ENCODE data around the gene GNG3. TPM values are rescaled to one million over a fixed set of nuclear protein-coding genes. Genes with fewer than 3 reads are reported as not detected.
"Not testable (repeated sequence)": the region's sequence is repeated elsewhere in the genome, so short reads cannot be mapped to it uniquely, and the experiment has no call there.

The GNG3 gene
- total and polyA plus RNA-seq, 2 of the 8 experiments (the other 6 are each of a cell fraction or from before 2014, with no cell fraction given) = 4.9 to 12.1 TPM

- peaks cover 10 to 39% of the 10 kb centered on the region in 2 experiments for H3K79me2 ChIP-seq (ENCODE audit: control insufficient read depth in 1 of 2, insufficient read depth in 2 of 2, low read length in 2 of 2)
- DNase-seq (ENCODE audit: low read depth in 1 of 2, low spot score in 2 of 2) = not testable (repeated sequence)
Measured at GRCh38 chr11:62749931-62750330, 42.5 kb downstream of the GNG3 start.

More at GRCh38 chr11:62749931-62750330, 42.5 kb downstream of the GNG3 start:
- not testable (repeated sequence) for H3K9ac ChIP-seq (replicated peaks in 1 of 4; ENCODE audit: extremely low read depth in 1 of 4, low read depth in 3 of 4, low read length in 3 of 4); H2BK120ac ChIP-seq (replicated peaks; ENCODE audit: low read depth, low read length); H2AK5ac ChIP-seq (ENCODE audit: low read depth, low read length); H3K27me3 ChIP-seq (replicated peaks in 1 of 4; ENCODE audit: control insufficient read depth in 3 of 4, extremely low read depth in 1 of 4, insufficient read depth in 3 of 4, low read length in 3 of 4); H3K18ac ChIP-seq (ENCODE audit: extremely low read depth, low read length); H3K4me1 ChIP-seq (replicated peaks in 1 of 4; ENCODE audit: control insufficient read depth in 3 of 4, insufficient read depth in 4 of 4, low read length in 3 of 4); H4K91ac ChIP-seq (replicated peaks; ENCODE audit: insufficient read length, low read length); FAIRE-seq; H3K27ac ChIP-seq (ENCODE audit: low read depth, low read length); H4K5ac ChIP-seq (ENCODE audit: insufficient read length, low read depth, low read length); H2BK15ac ChIP-seq (ENCODE audit: low read length); H3K14ac ChIP-seq (ENCODE audit: insufficient read length); H3K23me2 ChIP-seq (ENCODE audit: low read depth, low read length); H3K4ac ChIP-seq (replicated peaks; ENCODE audit: insufficient read length, low read depth, low read length); H3K9me3 ChIP-seq (ENCODE audit: insufficient read depth in 2 of 2, low read depth in 1 of 2, low read length in 1 of 2); H4K8ac ChIP-seq (ENCODE audit: extremely low read depth, insufficient read depth, low read length); H2BK5ac ChIP-seq (ENCODE audit: low read depth, low read length); H3K23ac ChIP-seq (ENCODE audit: insufficient read length); H3K4me2 ChIP-seq (ENCODE audit: insufficient read depth in 1 of 2, low read depth in 2 of 2, low read length in 2 of 2); H3K56ac ChIP-seq (replicated peaks; ENCODE audit: insufficient read length, low read depth, low read length); H2BK12ac ChIP-seq (ENCODE audit: low read depth, low read length); H3K4me3 ChIP-seq (ENCODE audit: extremely low read depth in 1 of 4, insufficient read depth in 2 of 4, low read depth in 3 of 4, low read length in 4 of 4); H2BK20ac ChIP-seq (ENCODE audit: low read length); H2AFZ ChIP-seq (ENCODE audit: low read length)
- ChIA-PET CTCF (ENCODE audit: partially characterized antibody) (interaction anchor here (0.6 to 1.3 kb wide), 6 partner anchors 15 to 533 kb away, joined by 3 to 4 read pairs (median 4); partner anchors contain the start of gene TMEM179B), POLR2A (ENCODE audit: partially characterized antibody) (interaction anchor here (0.9 to 16.9 kb wide), 4 partner anchors 9 to 36 kb away, joined by 3 to 192 read pairs (median 74); partner anchors contain the start of genes HNRNPUL2, TAF6L and TTC9C)
- H3K36me3 ChIP-seq (ENCODE audit: control insufficient read depth in 2 of 4, insufficient read depth in 4 of 4, low read length in 3 of 4) = peaks cover 14 to 34% (median 19%) of the 10 kb centered on the region in 4 experiments
- peaks cover 14 to 22% of the 10 kb centered on the region in 2 experiments for H4K20me1 ChIP-seq (replicated peaks in 1 of 2; ENCODE audit: control insufficient read depth in 1 of 2, insufficient read depth in 2 of 2, low read length in 2 of 2)
- peaks cover 16% of the 10 kb centered on the region for H3K79me1 ChIP-seq (ENCODE audit: low read depth, low read length)
- 85% methylated on average over 5 of the region's 5 CpGs; no CpG with 5 or more reads in 1 of the 2 experiments for WGBS, 2 experiments (ENCODE audit: extremely low coverage in 1 of 2, insufficient coverage in 1 of 2, insufficient read length in 1 of 2, insufficient replicate concordance in 2 of 2, low coverage in 1 of 2, low lambda C conversion rate in 2 of 2, missing lambda C conversion rate in 1 of 2)
